HepG2 (cell line): ENCODE results near the gene TOB1. TPM values are rescaled to one million over a fixed set of nuclear protein-coding genes. Genes with fewer than 3 reads are reported as not detected.
A peak's percentile ranks its signal among the peaks of the same experiment; 100 is the strongest.

Experiments used
- ATAC-seq: fragments of 200-7000 bp; cut with Tn5 transposase; 3 replicates; pipeline ENCODE4 v1.9.1; 2020; ENCODE audit warnings: mild to moderate bottlenecking, moderate library complexity
- BruUV-seq: library from RNA; stranded (reverse); fragments of 400-500 nt; replicated peaks from 2 replicates; lab custom pipeline; 2021; lab: Mats Ljungman, UMichigan
- CTCF ChIA-PET: fragments of 300-600 bp; formaldehyde crosslinking; extraction: SDS; loops from one replicate; lab custom pipeline; 2021; ENCODE audit warnings: low total read pairs, inconsistent platforms, low intra/inter-chr PET ratio; lab: Yijun Ruan, JAX
- POLR2A ChIA-PET: fragments of 350-600 bp; sonication (Branson Sonifier 250); formaldehyde crosslinking; loops from one replicate; lab custom pipeline; 2020; ENCODE audit warnings: antibody characterized with exemption, inconsistent platforms; lab: Yijun Ruan, JAX
- DNase-seq: peaks from one replicate; pipeline ENCODE4 v3.0.0-alpha.2; 2015; ENCODE audit warnings: low spot score
- FAIRE-seq: peaks from 3 replicates; lab custom pipeline; 2011; peaks lifted over from hg19 to GRCh38; lab: Jason Lieb, UNC
- H2AFZ ChIP-seq: one replicate; pipeline ENCODE4 v1.6.1; 2011; ENCODE audit warnings: low read length, inconsistent platforms
- H3K27ac ChIP-seq: fragments of 300-600 bp; 3 replicates; pipeline ENCODE4 v1.8.0; 2011; ENCODE audit warnings: mixed run types, mild to moderate bottlenecking, mixed read lengths, low read length, inconsistent platforms; ENCODE audit not compliant: insufficient read depth; ENCODE audit errors: extremely low read length
- H3K27me3 ChIP-seq, 2 experiments: fragments of 200-600 bp in 1 of 2; 2 replicates in 1 of 2; 3 replicates in 1 of 2; pipeline versions ENCODE4 v1.6.0 to v1.8.0; 2011; ENCODE audit warnings: low read length in 2 of 2, mild to moderate bottlenecking in 2 of 2, moderate library complexity in 2 of 2, inconsistent platforms in 1 of 2; ENCODE audit not compliant: insufficient read depth in 2 of 2, control insufficient read depth in 1 of 2
- H3K36me3 ChIP-seq, 2 experiments: fragments of 200-600 bp in 1 of 2; replicated peaks in 1 of 2; 2 replicates in 1 of 2; 3 replicates in 1 of 2; pipeline versions ENCODE4 v1.5.1 to v1.8.0; 2011; ENCODE audit warnings: low read length in 2 of 2, inconsistent platforms in 1 of 2; ENCODE audit not compliant: insufficient read depth in 2 of 2, control insufficient read depth in 1 of 2
- H3K4me1 ChIP-seq: 2 replicates; pipeline ENCODE4 v1.5.1; 2012; ENCODE audit warnings: low read length, inconsistent platforms; ENCODE audit not compliant: insufficient read depth
- H3K4me2 ChIP-seq: 2 replicates; pipeline ENCODE4 v1.6.0; 2011; ENCODE audit warnings: low read depth, low read length, inconsistent platforms
- H3K4me3 ChIP-seq, 3 experiments: fragments of 200-600 bp in 1 of 3; sonication (generic), shearing (Covaris generic) in 1 of 3; replicated peaks in 1 of 3; 2 replicates each; pipeline ENCODE4 v1.5.1; 2011 to 2016; ENCODE audit warnings: low read length in 3 of 3, inconsistent platforms in 2 of 3, low read depth in 2 of 3, mild to moderate bottlenecking in 2 of 3, control low read depth in 1 of 3, mixed read lengths in 1 of 3; ENCODE audit not compliant: insufficient read depth in 1 of 3
- H3K79me2 ChIP-seq: one replicate; pipeline ENCODE4 v1.6.1; 2011; ENCODE audit warnings: low read length, inconsistent platforms; ENCODE audit not compliant: insufficient read depth
- H3K9ac ChIP-seq: 2 replicates; pipeline ENCODE4 v1.6.0; 2011; ENCODE audit warnings: mild to moderate bottlenecking, low read depth, low read length, inconsistent platforms; ENCODE audit not compliant: insufficient read depth
- H3K9me3 ChIP-seq: 2 replicates; pipeline ENCODE4 v1.5.1; 2012; ENCODE audit warnings: mild to moderate bottlenecking, low read length
- H4K20me1 ChIP-seq: 2 replicates; pipeline ENCODE4 v1.6.0; 2011; ENCODE audit warnings: inconsistent platforms, mild to moderate bottlenecking, low read length, moderate library complexity; ENCODE audit not compliant: insufficient read depth
- BRF2 ChIP-seq: sonication (generic); formaldehyde crosslinking; IDR thresholded peaks from 2 replicates; pipeline ENCODE4 v1.8.1; 2022; ENCODE audit warnings: mild to moderate bottlenecking, missing genetic modification reagents
- GABPA ChIP-seq, 2 experiments: IDR thresholded peaks; 2 replicates each; pipeline ENCODE4 v1.6.1; 2011 to 2016; ENCODE audit warnings: low read depth in 2 of 2, low read length in 1 of 2, missing biosample characterization in 1 of 2, missing genetic modification characterization in 1 of 2
- GABPB1 ChIP-seq: IDR thresholded peaks from 2 replicates; pipeline ENCODE4 v1.6.1; 2016; ENCODE audit warnings: mild to moderate bottlenecking, missing genetic modification reagents, moderate library complexity, missing compliant biosample characterization
- MYPOP ChIP-seq: sonication (generic); formaldehyde crosslinking; IDR thresholded peaks from 2 replicates; pipeline ENCODE4 v1.8.1; 2023; ENCODE audit warnings: mild to moderate bottlenecking, moderate library complexity, missing genetic modification reagents
- SP5 ChIP-seq: IDR thresholded peaks from 2 replicates; pipeline ENCODE4 v1.6.1; 2016; ENCODE audit warnings: low read depth, borderline replicate concordance
- ZIK1 ChIP-seq: sonication (generic); formaldehyde crosslinking; IDR thresholded peaks from 2 replicates; pipeline ENCODE4 v1.5.0; 2020; ENCODE audit warnings: mild to moderate bottlenecking, low read depth, missing genetic modification reagents, borderline replicate concordance
- ZNF205 ChIP-seq: IDR thresholded peaks from 2 replicates; pipeline ENCODE4 v1.6.1; 2018; ENCODE audit warnings: missing biosample characterization, missing genetic modification reagents
- ZNF563 ChIP-seq: sonication (generic); formaldehyde crosslinking; IDR thresholded peaks from 2 replicates; pipeline ENCODE4 v1.8.0; 2022; ENCODE audit warnings: mild to moderate bottlenecking, moderate library complexity, missing genetic modification reagents
- WGBS: methylation state at CpG from one replicate; pipeline ENCODE4 v1.1.6; 2017; ENCODE audit warnings: low lambda C conversion rate; 5-methylcytosine and 5-hydroxymethylcytosine counted together
- in situ Hi-C: cut with HindIII; loops from 2 replicates; pipeline ENCODE4 v1.10.0; 2017; ENCODE audit warnings: low pct_unique_long_range_greater_than_20kb; ENCODE audit not compliant: extremely low pct_ligation_motif_present
- intact Hi-C: fragments of 100-400 bp; cut with micrococcal nuclease; formaldehyde crosslinking; loops from one replicate; pipeline ENCODE4 v1.10.0; 2022; ENCODE audit not compliant: unreplicated experiment
- polyA plus RNA-seq, 8 experiments: library from polyadenylated mRNA; depleted of rRNA in 3 of 8; stranded (reverse) in 7 of 8; unstranded in 1 of 8; fragments of >200 nt; fragmentation: Illumina TruSeq in 4 of 8; extraction: Trizol in 4 of 8; gene quantifications; 2 replicates each; pipeline versions ENCODE4 v1.2.1 to v1.2.3, GENCODE V29; 2011 to 2016; ENCODE audit warnings: low read depth in 4 of 8, missing spikeins in 1 of 8, mixed read lengths in 1 of 8; ENCODE audit not compliant: insufficient read depth in 1 of 8
- total RNA-seq, 5 experiments: library from RNA; depleted of rRNA; stranded (reverse); fragments of >200 nt; fragmentation: Illumina TruSeq; extraction: Trizol; gene quantifications; 2 replicates each; pipeline ENCODE4 v1.2.3, GENCODE V29; 2016; ENCODE audit warnings: low read depth in 1 of 5

Gene TOB1
- total and polyA plus RNA-seq, 2 of the 13 experiments (the other 11 are each of a cell fraction or from before 2014, with no cell fraction given): 21.9 to 57.7 TPM

GRCh38 chr17:50832864-50833381, 33.2 kb downstream of the TOB1 start:
- no peak overlapping the region for H3K4me2 ChIP-seq
- no peak for FAIRE-seq
- no peak for TF ChIP-seq GABPB1
- TF ChIP-seq MYPOP (CRISPR knock-in tag): no peak
- no peak for TF ChIP-seq ZNF205 (CRISPR knock-in tag)
- TF ChIP-seq ZNF563 (CRISPR knock-in tag): no peak
- TF ChIP-seq GABPA (IDR thresholded peaks at IDR 0.05; ENCODE audit: low read depth, low read length): no peak
- TF ChIP-seq GABPA (CRISPR knock-in tag; IDR thresholded peaks at IDR 0.05; ENCODE audit: low read depth): no peak
- TF ChIP-seq ZIK1 (CRISPR knock-in tag): no peak
- peak; percentile 36; the same call in 1 of the 2 replicates for TF ChIP-seq SP5
- no peak for TF ChIP-seq BRF2 (CRISPR knock-in tag)
- BruUV-seq: no TSS peak
- CTCF ChIA-PET: no interaction called here
- no peak for DNase-seq
- no peaks in the 10 kb centered on the region for H4K20me1 ChIP-seq
- 25% methylated on average over 13 of the region's 13 CpGs for WGBS
- ATAC-seq: no peak
- no peak overlapping the region for H3K27ac ChIP-seq
- peaks cover 23 to 94% of the 10 kb centered on the region in 2 experiments for H3K27me3 ChIP-seq
- POLR2A ChIA-PET: interaction anchor here (1.6 kb wide), 1 partner anchor 33 kb away, joined by 5 read pairs; the partner anchor contains the start of gene TOB1
- H3K9ac ChIP-seq: no peak overlapping the region
- H2AFZ ChIP-seq: no peak overlapping the region
- no peaks in the 10 kb centered on the region for H3K36me3 ChIP-seq
- H3K4me3 ChIP-seq: peak overlapping the region in 1 of 3 experiments; percentile 18; a peak in 1 of 6 replicates
- H3K9me3 ChIP-seq: no peaks in the 10 kb centered on the region
- H3K4me1 ChIP-seq: peaks cover 32% of the 10 kb centered on the region
- no peaks in the 10 kb centered on the region for H3K79me2 ChIP-seq
- in situ Hi-C loops (no loop called here), intact Hi-C loops (no loop called here)
